ENCODE results near the gene LHB.
A peak's percentile ranks its signal among the peaks of the same experiment; 100 is the strongest.

Gene LHB

DNA sequence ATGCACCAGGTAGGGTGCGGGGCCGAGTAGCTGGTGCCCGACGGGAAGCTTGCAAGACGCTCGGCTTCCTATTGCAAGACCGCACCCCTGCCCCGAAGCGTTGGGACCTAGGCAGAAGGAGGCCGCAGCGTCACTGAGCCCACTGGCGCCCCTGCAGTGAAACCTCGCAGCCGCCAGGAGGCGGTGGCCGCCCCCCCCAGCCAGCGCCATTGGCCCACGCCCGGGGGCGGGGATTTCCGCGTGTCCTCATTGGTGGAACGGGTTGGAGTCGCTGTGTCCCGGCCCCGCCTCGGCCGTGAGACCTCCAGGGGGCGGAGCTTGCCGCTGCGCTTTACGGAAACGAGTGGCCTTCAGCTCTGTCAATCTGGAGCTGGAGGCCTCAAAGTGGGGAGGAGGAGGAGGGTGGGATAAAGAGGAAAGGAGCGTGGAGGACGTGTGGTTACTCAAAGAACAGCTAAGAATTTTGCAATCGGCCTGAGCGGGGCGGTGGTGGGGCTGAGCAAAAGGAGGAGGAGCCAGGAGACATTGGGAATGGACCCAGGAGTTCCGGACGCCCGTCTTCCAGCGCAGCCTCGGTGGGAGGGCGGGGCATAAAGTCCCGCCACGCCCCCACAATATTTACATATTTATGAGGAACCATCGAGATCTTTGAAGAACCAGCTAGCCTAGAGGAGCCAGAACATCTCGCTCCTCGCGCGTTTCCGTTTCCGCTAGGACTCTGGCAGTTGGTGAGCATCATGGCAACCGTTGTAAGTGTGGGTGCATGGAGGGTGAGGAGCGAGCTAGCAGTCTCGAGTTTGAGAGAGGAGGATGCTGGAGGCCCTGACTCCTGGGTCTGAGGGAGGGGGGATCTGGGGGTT, 23.5 kb downstream of the LHB start, which contains the start of the genes GYS1 and RUVBL2:
GYS1 (minus strand) TSS at position 135 of the 860 bp plus-strand sequence. CDS start 197 bp downstream, outside the sequence.
RUVBL2 (plus strand) TSS at position 713 of the 860 bp plus-strand sequence; CDS start at position 738, 25 bp downstream.
- Histone ChIP-seq H3K36me3 (ENCODE audit: control insufficient read depth in 1 of 2, insufficient read depth in 2 of 2, low read length in 2 of 2) (peaks cover 7 to 13% of the 10 kb centered on the region in 2 donors), H3K9ac (ENCODE audit: low read depth in 1 of 2, low read length in 2 of 2) (peak within 1 kb of the TSS; percentile 98 to 100), H3K27ac (ENCODE audit: low read depth, low read length) (peak within 1 kb of the TSS; percentile 90), H3K4me3 (ENCODE audit: low read depth in 1 of 2, low read length in 2 of 2) (peak within 1 kb of the TSS; percentile 96 to 99), H3K9me3 (ENCODE audit: control insufficient read depth in 1 of 2, low read length in 2 of 2) (no peaks in the 10 kb centered on the region), H3K27me3 (ENCODE audit: control insufficient read depth in 1 of 2, insufficient read depth in 2 of 2, low read length in 2 of 2) (no peaks in the 10 kb centered on the region), H3K4me1 (ENCODE audit: control insufficient read depth in 1 of 2, insufficient read depth in 2 of 2, low read length in 2 of 2) (peaks cover 21 to 31% of the 10 kb centered on the region in 2 donors)

DNA sequence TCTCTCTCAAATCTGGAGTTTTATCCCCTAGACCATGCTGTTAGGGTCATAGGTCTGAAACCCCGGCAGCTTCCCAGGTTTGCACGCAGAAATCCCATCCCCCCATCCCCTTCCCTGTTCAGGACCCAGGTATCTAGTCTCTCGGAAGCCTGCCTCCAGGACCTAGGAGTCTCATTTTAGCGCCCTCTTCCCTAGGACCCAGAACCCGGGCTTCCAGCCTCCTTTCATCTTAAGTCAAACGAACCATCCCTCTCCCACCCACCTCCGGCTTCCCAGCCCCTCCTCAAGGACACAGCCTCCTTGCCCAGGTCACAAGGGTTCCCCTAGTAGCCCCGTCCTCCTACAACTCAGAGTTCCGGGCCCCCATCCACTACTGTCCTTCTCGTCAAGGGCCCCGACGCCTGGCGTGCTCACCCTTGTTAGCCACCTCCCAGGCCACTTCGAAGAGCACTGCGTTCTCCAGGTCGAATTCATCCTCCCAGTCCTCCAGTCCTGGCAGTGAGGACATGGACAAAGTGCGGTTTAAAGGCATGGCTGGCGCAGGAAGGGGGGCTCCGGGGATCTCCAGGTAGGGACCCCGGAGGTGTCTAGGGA, 24.2 kb downstream of the LHB start:
- no peaks in the 10 kb centered on the region for H3K27me3 ChIP-seq (ENCODE audit: control insufficient read depth in 1 of 2, insufficient read depth in 2 of 2, low read length in 2 of 2)
- H3K36me3 ChIP-seq (ENCODE audit: control insufficient read depth in 1 of 2, insufficient read depth in 2 of 2, low read length in 2 of 2): peaks cover 7 to 19% of the 10 kb centered on the region in 2 donors
- H3K9me3 ChIP-seq (ENCODE audit: control insufficient read depth in 1 of 2, low read length in 2 of 2): no peaks in the 10 kb centered on the region
- H3K27ac ChIP-seq (ENCODE audit: low read depth, low read length): peak overlapping the region; percentile 85
- H3K4me3 ChIP-seq (ENCODE audit: low read depth in 1 of 2, low read length in 2 of 2): peak overlapping the region; percentile 96 to 99
- H3K4me1 ChIP-seq (ENCODE audit: control insufficient read depth in 1 of 2, insufficient read depth in 2 of 2, low read length in 2 of 2): peaks cover 21 to 31% of the 10 kb centered on the region in 2 donors
- peak overlapping the region; percentile 98 to 100 for H3K9ac ChIP-seq (ENCODE audit: low read depth in 1 of 2, low read length in 2 of 2)

GRCh38 chr19:48991873-48992580, 24.9 kb downstream of the LHB start:
- Histone ChIP-seq H3K9me3 (ENCODE audit: control insufficient read depth in 1 of 2, low read length in 2 of 2) (no peaks in the 10 kb centered on the region), H3K27me3 (ENCODE audit: control insufficient read depth in 1 of 2, insufficient read depth in 2 of 2, low read length in 2 of 2) (no peaks in the 10 kb centered on the region), H3K4me1 (ENCODE audit: control insufficient read depth in 1 of 2, insufficient read depth in 2 of 2, low read length in 2 of 2) (peaks cover 21 to 31% of the 10 kb centered on the region in 2 donors), H3K36me3 (ENCODE audit: control insufficient read depth in 1 of 2, insufficient read depth in 2 of 2, low read length in 2 of 2) (peaks cover 7 to 23% of the 10 kb centered on the region in 2 donors), H3K27ac (ENCODE audit: low read depth, low read length) (peak overlapping the region; percentile 85), H3K4me3 (ENCODE audit: low read depth in 1 of 2, low read length in 2 of 2) (peak overlapping the region; percentile 96 to 99), H3K9ac (ENCODE audit: low read depth in 1 of 2, low read length in 2 of 2) (peak overlapping the region; percentile 98 to 100)

DNA sequence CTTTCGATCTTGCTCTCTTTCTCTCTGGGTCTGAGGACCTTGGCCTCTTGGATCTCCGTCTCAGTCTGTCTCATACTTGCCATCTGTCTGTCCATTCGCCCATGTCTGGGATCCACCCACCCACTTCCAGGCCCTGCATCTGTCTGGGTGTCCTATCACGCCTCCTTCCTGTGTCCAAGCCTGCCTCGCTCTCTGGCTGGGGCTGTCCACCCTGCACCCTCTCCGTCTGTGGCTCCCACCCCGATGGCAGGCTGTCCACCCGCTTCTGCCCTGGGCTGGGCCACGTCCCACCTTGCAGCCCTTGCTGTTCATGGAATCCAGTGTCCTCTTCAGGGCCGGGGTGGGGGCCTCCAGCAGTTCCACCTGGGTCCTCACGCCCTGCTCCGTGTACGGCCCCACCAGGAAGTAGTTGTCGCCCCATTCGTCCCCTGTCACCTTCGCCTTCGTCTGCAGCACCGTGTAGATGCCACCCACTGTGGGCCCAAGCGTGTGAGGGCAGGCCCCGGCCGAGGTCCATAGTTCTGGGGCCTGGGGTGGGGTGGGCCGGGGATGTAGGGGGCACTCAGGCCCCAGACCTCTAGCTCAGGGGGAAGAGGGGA, 25.8 kb downstream of the LHB start:
- H3K4me1 ChIP-seq (ENCODE audit: control insufficient read depth in 1 of 2, insufficient read depth in 2 of 2, low read length in 2 of 2): peaks cover 21 to 31% of the 10 kb centered on the region in 2 donors
- H3K9ac ChIP-seq (ENCODE audit: low read depth in 1 of 2, low read length in 2 of 2): peak overlapping the region in 1 of 2 donors; percentile 98
- H3K9me3 ChIP-seq (ENCODE audit: control insufficient read depth in 1 of 2, low read length in 2 of 2): no peaks in the 10 kb centered on the region
- H3K36me3 ChIP-seq (ENCODE audit: control insufficient read depth in 1 of 2, insufficient read depth in 2 of 2, low read length in 2 of 2): peaks cover 7 to 29% of the 10 kb centered on the region in 2 donors
- no peaks in the 10 kb centered on the region for H3K27me3 ChIP-seq (ENCODE audit: control insufficient read depth in 1 of 2, insufficient read depth in 2 of 2, low read length in 2 of 2)
- no peak overlapping the region for H3K4me3 ChIP-seq (ENCODE audit: low read depth in 1 of 2, low read length in 2 of 2)
- no peak overlapping the region for H3K27ac ChIP-seq (ENCODE audit: low read depth, low read length)

GRCh38 chr19:48990400-48990799, 26.5 kb downstream of the LHB start:
- H3K27ac ChIP-seq (ENCODE audit: low read depth, low read length): no peak overlapping the region
- H3K4me3 ChIP-seq (ENCODE audit: low read depth in 1 of 2, low read length in 2 of 2): no peak overlapping the region
- peaks cover 12 to 36% of the 10 kb centered on the region in 2 donors for H3K36me3 ChIP-seq (ENCODE audit: control insufficient read depth in 1 of 2, insufficient read depth in 2 of 2, low read length in 2 of 2)
- H3K4me1 ChIP-seq (ENCODE audit: control insufficient read depth in 1 of 2, insufficient read depth in 2 of 2, low read length in 2 of 2): peaks cover 21 to 31% of the 10 kb centered on the region in 2 donors
- no peaks in the 10 kb centered on the region for H3K9me3 ChIP-seq (ENCODE audit: control insufficient read depth in 1 of 2, low read length in 2 of 2)
- H3K9ac ChIP-seq (ENCODE audit: low read depth in 1 of 2, low read length in 2 of 2): no peak overlapping the region
- H3K27me3 ChIP-seq (ENCODE audit: control insufficient read depth in 1 of 2, insufficient read depth in 2 of 2, low read length in 2 of 2): no peaks in the 10 kb centered on the region

- H3K36me3 ChIP-seq (ENCODE audit: control insufficient read depth in 1 of 2, insufficient read depth in 2 of 2, low read length in 2 of 2): peaks cover 15 to 42% of the 10 kb centered on the region in 2 donors
- peaks cover 18 to 27% of the 10 kb centered on the region in 2 donors for H3K4me1 ChIP-seq (ENCODE audit: control insufficient read depth in 1 of 2, insufficient read depth in 2 of 2, low read length in 2 of 2)
- H3K4me3 ChIP-seq (ENCODE audit: low read depth in 1 of 2, low read length in 2 of 2): no peak overlapping the region
- H3K27me3 ChIP-seq (ENCODE audit: control insufficient read depth in 1 of 2, insufficient read depth in 2 of 2, low read length in 2 of 2): no peaks in the 10 kb centered on the region
- H3K9ac ChIP-seq (ENCODE audit: low read depth in 1 of 2, low read length in 2 of 2): no peak overlapping the region
- H3K9me3 ChIP-seq (ENCODE audit: control insufficient read depth in 1 of 2, low read length in 2 of 2): no peaks in the 10 kb centered on the region
- no peak overlapping the region for H3K27ac ChIP-seq (ENCODE audit: low read depth, low read length)
These were observed 27.1 kb downstream of the LHB start for GRCh38 chr19:48989701-48990291.

GRCh38 chr19:48988860-48989259, 28.0 kb downstream of the LHB start:
- Histone ChIP-seq H3K27ac (ENCODE audit: low read depth, low read length) (no peak overlapping the region), H3K4me1 (ENCODE audit: control insufficient read depth in 1 of 2, insufficient read depth in 2 of 2, low read length in 2 of 2) (peaks cover 10 to 19% of the 10 kb centered on the region in 2 donors), H3K36me3 (ENCODE audit: control insufficient read depth in 1 of 2, insufficient read depth in 2 of 2, low read length in 2 of 2) (peaks cover 15 to 42% of the 10 kb centered on the region in 2 donors), H3K9ac (ENCODE audit: low read depth in 1 of 2, low read length in 2 of 2) (no peak overlapping the region), H3K4me3 (ENCODE audit: low read depth in 1 of 2, low read length in 2 of 2) (no peak overlapping the region), H3K27me3 (ENCODE audit: control insufficient read depth in 1 of 2, insufficient read depth in 2 of 2, low read length in 2 of 2) (no peaks in the 10 kb centered on the region), H3K9me3 (ENCODE audit: control insufficient read depth in 1 of 2, low read length in 2 of 2) (no peaks in the 10 kb centered on the region)

- Histone ChIP-seq H3K4me1 (ENCODE audit: control insufficient read depth in 1 of 2, insufficient read depth in 2 of 2, low read length in 2 of 2) (peaks cover 11 to 20% of the 10 kb centered on the region in 2 donors), H3K27ac (ENCODE audit: low read depth, low read length) (no peak overlapping the region), H3K36me3 (ENCODE audit: control insufficient read depth in 1 of 2, insufficient read depth in 2 of 2, low read length in 2 of 2) (peaks cover 15 to 43% of the 10 kb centered on the region in 2 donors)
These were observed 28.6 kb downstream of the LHB start for GRCh38 chr19:48988286-48988685.

DNA sequence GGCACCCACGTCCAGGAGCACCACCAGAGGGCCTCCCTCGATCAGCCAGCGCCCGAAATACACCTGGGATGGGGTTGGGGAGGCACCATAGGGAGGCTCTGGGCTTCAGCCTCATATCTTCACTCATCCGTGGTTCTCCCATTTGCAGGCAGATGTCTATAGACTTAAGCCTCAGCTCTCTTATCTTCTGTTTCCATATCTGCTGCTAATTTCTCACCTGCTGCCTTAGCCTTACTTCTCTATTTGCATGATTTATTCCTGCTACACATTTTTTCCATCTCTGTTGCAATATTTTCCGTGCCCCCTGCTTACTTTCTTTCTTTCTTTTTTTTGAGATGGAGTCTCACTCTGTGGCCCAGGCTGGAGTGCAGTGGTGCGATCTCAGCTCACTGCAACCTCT, 29.6 kb downstream of the LHB start:
- Histone ChIP-seq H3K4me3 (ENCODE audit: low read depth in 1 of 2, low read length in 2 of 2) (no peak overlapping the region), H3K4me1 (ENCODE audit: control insufficient read depth in 1 of 2, insufficient read depth in 2 of 2, low read length in 2 of 2) (peaks cover 14 to 18% of the 10 kb centered on the region in 2 donors), H3K27ac (ENCODE audit: low read depth, low read length) (no peak overlapping the region), H3K36me3 (ENCODE audit: control insufficient read depth in 1 of 2, insufficient read depth in 2 of 2, low read length in 2 of 2) (peaks cover 15 to 51% of the 10 kb centered on the region in 2 donors), H3K27me3 (ENCODE audit: control insufficient read depth in 1 of 2, insufficient read depth in 2 of 2, low read length in 2 of 2) (no peaks in the 10 kb centered on the region), H3K9ac (ENCODE audit: low read depth in 1 of 2, low read length in 2 of 2) (no peak overlapping the region), H3K9me3 (ENCODE audit: control insufficient read depth in 1 of 2, low read length in 2 of 2) (no peaks in the 10 kb centered on the region)

More at GRCh38 chr19:48988286-48988685, 28.6 kb downstream of the LHB start:
- H3K9ac ChIP-seq (ENCODE audit: low read depth in 1 of 2, low read length in 2 of 2): no peak overlapping the region
- no peaks in the 10 kb centered on the region for H3K27me3 ChIP-seq (ENCODE audit: control insufficient read depth in 1 of 2, insufficient read depth in 2 of 2, low read length in 2 of 2)
- no peak overlapping the region for H3K4me3 ChIP-seq (ENCODE audit: low read depth in 1 of 2, low read length in 2 of 2)
- no peaks in the 10 kb centered on the region for H3K9me3 ChIP-seq (ENCODE audit: control insufficient read depth in 1 of 2, low read length in 2 of 2)
